ENCODE data around the gene VPS11.

Gene VPS11

DNA sequence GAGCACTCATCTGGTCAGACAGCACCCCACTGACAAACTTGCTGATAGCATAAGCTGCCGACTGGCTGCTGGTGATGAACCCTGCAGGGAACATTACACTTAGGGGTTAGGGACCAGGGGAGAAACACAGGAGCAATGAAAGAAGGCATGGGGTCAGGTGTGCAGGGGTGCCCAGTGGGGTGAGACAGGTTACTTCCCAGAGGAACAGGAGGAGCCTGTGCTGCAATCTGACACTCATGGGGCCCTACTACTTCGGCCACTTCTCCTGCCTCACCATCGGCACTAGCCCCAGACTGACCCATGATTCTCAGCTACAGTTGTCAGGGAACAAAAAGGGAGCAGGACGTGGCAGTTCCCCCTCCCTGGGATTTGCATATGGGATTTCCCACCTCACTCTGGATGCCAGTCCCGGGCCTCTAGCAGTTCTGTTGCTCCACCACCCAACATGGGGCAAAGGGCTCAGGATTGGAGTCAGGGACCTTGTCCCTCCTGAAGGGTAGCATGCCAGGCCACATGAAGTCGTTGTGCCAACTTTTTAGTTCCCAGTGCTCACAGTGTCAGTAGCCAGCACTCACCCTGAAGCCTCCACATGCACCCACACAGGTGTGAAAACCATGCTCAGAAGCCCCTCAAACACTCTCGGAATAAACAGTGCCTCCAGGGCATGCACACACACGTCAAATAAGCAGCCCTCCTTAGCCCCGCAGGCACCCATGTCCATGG is 39.1 kb upstream of the VPS11 start:
- Histone ChIP-seq H3K9ac (ENCODE audit: low read depth, low read length, poor library complexity) (no peak overlapping the region), H3K27ac (replicated peaks; ENCODE audit: low read length) (no peak overlapping the region), H3K4me3 (ENCODE audit: low read length in 2 of 2) (peak overlapping the region; percentile 0 to 4)

DNA sequence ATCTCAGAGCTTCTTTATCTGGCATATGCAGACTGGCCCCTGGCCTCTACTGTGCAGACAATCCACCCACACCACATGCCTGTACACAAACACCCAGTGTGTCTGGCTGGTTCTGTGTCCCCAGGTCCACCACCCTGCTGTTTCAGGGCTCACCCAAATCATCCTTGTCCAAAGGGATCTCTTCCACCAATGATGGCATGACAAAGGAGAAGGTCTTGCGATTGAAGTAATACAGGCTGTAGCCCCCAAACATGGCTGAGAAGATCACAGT is 38.6 kb upstream of the VPS11 start:
- Histone ChIP-seq H3K36me3 (replicated peaks in 1 of 2; ENCODE audit: control insufficient read depth in 2 of 2, insufficient read depth in 2 of 2, low read length in 2 of 2) (peaks cover 40 to 52% of the 10 kb centered on the region in 2 donors), H4K91ac (ENCODE audit: low read depth, low read length, poor library complexity) (no peak overlapping the region), H2BK120ac (ENCODE audit: low read depth, low read length) (no peak overlapping the region), H3K4me2 (ENCODE audit: insufficient read depth, low read length, poor library complexity, severe bottlenecking) (no peak overlapping the region), H3K4ac (ENCODE audit: low read length) (no peak overlapping the region), H2BK15ac (ENCODE audit: low read length) (no peak overlapping the region), H3K27me3 (ENCODE audit: control insufficient read depth in 3 of 3, insufficient read depth in 3 of 3, low read depth in 1 of 3, low read length in 3 of 3) (no peaks in the 10 kb centered on the region), H2BK5ac (ENCODE audit: low read length) (no peak overlapping the region), H4K8ac (ENCODE audit: low read depth, low read length) (no peak overlapping the region), H3K14ac (ENCODE audit: low read length) (no peak overlapping the region), H3K27ac (replicated peaks; ENCODE audit: low read length) (no peak overlapping the region), H3K4me3 (ENCODE audit: low read length in 2 of 2) (peak overlapping the region; percentile 0 to 4), H3K23ac (ENCODE audit: low read depth, low read length, poor library complexity) (peak overlapping the region; percentile 5), H2BK12ac (ENCODE audit: low read length) (no peak overlapping the region), H3K9ac (ENCODE audit: low read depth, low read length, poor library complexity) (peak overlapping the region; percentile 47), H3K79me1 (ENCODE audit: low read depth, low read length) (peaks cover 19% of the 10 kb centered on the region), H3K9me3 (replicated peaks in 1 of 2; ENCODE audit: control insufficient read depth in 2 of 2, insufficient read depth in 1 of 2, low read depth in 1 of 2, low read length in 2 of 2) (no peaks in the 10 kb centered on the region), H2AFZ (ENCODE audit: low read length) (no peak overlapping the region), H2AK5ac (ENCODE audit: low read depth, low read length) (no peak overlapping the region), H3K4me1 (ENCODE audit: control insufficient read depth in 2 of 2, insufficient read depth in 1 of 2, low read depth in 1 of 2, low read length in 2 of 2) (peaks cover 6 to 12% of the 10 kb centered on the region in 2 donors), H3K18ac (ENCODE audit: low read length) (peak overlapping the region; percentile 9)
- DNase-seq (ENCODE audit: low spot score): no peak
- no CpG with 5 or more reads among the region's 1 CpG for WGBS, 2 donors (ENCODE audit: extremely low coverage in 2 of 2, insufficient read length in 2 of 2, insufficient replicate concordance in 1 of 2)

More for the DNA sequence above, 39.1 kb upstream of the VPS11 start:
- Histone ChIP-seq H2BK15ac (ENCODE audit: low read length) (no peak overlapping the region), H3K4me2 (ENCODE audit: insufficient read depth, low read length, poor library complexity, severe bottlenecking) (no peak overlapping the region), H3K23ac (ENCODE audit: low read depth, low read length, poor library complexity) (no peak overlapping the region), H4K91ac (ENCODE audit: low read depth, low read length, poor library complexity) (no peak overlapping the region), H3K9me3 (replicated peaks in 1 of 2; ENCODE audit: control insufficient read depth in 2 of 2, insufficient read depth in 1 of 2, low read depth in 1 of 2, low read length in 2 of 2) (no peaks in the 10 kb centered on the region), H2BK12ac (ENCODE audit: low read length) (no peak overlapping the region), H2BK5ac (ENCODE audit: low read length) (no peak overlapping the region), H4K8ac (ENCODE audit: low read depth, low read length) (no peak overlapping the region), H2AFZ (ENCODE audit: low read length) (no peak overlapping the region), H3K4me1 (ENCODE audit: control insufficient read depth in 2 of 2, insufficient read depth in 1 of 2, low read depth in 1 of 2, low read length in 2 of 2) (peaks cover 6 to 12% of the 10 kb centered on the region in 2 donors), H3K79me1 (ENCODE audit: low read depth, low read length) (peaks cover 19% of the 10 kb centered on the region), H2AK5ac (ENCODE audit: low read depth, low read length) (no peak overlapping the region), H3K4ac (ENCODE audit: low read length) (no peak overlapping the region), H3K14ac (ENCODE audit: low read length) (no peak overlapping the region), H3K36me3 (replicated peaks in 1 of 2; ENCODE audit: control insufficient read depth in 2 of 2, insufficient read depth in 2 of 2, low read length in 2 of 2) (peaks cover 44 to 57% of the 10 kb centered on the region in 2 donors), H2BK120ac (ENCODE audit: low read depth, low read length) (no peak overlapping the region), H3K27me3 (ENCODE audit: control insufficient read depth in 3 of 3, insufficient read depth in 3 of 3, low read depth in 1 of 3, low read length in 3 of 3) (no peaks in the 10 kb centered on the region), H3K18ac (ENCODE audit: low read length) (no peak overlapping the region)
- no CpG with 5 or more reads among the region's 9 CpGs for WGBS, 2 donors (ENCODE audit: extremely low coverage in 2 of 2, insufficient read length in 2 of 2, insufficient replicate concordance in 1 of 2)
- DNase-seq (ENCODE audit: low spot score): no peak

DNA sequence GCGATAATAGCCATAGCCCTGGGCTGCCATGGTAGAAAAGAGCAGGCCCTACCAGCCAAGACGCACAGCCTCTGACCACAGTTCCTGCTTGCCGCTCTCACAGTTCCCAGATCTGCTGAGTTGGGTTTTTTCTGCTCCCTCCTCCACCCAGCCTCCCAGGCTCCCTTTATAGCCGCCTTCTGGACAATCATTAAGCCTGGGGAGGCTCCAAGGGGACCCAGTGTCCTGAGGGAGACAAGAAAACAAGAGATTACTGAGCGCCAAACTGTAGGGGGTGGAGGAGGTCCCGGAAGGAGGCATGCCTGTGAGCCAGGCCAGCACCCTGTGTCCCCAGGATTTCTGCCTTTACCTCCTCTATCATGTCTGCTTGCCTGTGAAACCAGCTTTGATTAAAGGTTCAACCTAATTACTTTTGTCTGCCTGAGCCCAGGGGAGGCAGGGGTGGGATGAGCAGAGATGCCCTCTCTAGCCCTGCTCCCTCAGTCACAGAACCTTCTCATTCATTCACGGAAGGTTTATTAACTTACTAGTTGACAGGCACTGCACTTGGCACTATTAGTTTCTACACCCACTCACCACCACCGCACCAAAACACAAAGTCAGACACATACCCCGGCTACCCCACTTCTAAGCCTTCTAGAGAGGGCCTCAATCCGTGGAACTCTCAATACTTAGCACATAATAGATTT is 38.1 kb upstream of the VPS11 start:
- Histone ChIP-seq H3K4me3 (ENCODE audit: low read length in 2 of 2) (peak overlapping the region; percentile 88 to 89), H3K36me3 (replicated peaks in 1 of 2; ENCODE audit: control insufficient read depth in 2 of 2, insufficient read depth in 2 of 2, low read length in 2 of 2) (peaks cover 37 to 47% of the 10 kb centered on the region in 2 donors), H4K91ac (ENCODE audit: low read depth, low read length, poor library complexity) (no peak overlapping the region), H2BK15ac (ENCODE audit: low read length) (no peak overlapping the region), H3K9me3 (replicated peaks in 1 of 2; ENCODE audit: control insufficient read depth in 2 of 2, insufficient read depth in 1 of 2, low read depth in 1 of 2, low read length in 2 of 2) (no peaks in the 10 kb centered on the region), H2AFZ (ENCODE audit: low read length) (peak overlapping the region; percentile 97), H2AK5ac (ENCODE audit: low read depth, low read length) (peak overlapping the region; percentile 82), H3K27me3 (ENCODE audit: control insufficient read depth in 3 of 3, insufficient read depth in 3 of 3, low read depth in 1 of 3, low read length in 3 of 3) (no peaks in the 10 kb centered on the region), H3K14ac (ENCODE audit: low read length) (no peak overlapping the region), H2BK120ac (ENCODE audit: low read depth, low read length) (no peak overlapping the region), H3K79me1 (ENCODE audit: low read depth, low read length) (peaks cover 19% of the 10 kb centered on the region), H3K9ac (ENCODE audit: low read depth, low read length, poor library complexity) (peak overlapping the region; percentile 47), H2BK5ac (ENCODE audit: low read length) (no peak overlapping the region), H3K4me1 (ENCODE audit: control insufficient read depth in 2 of 2, insufficient read depth in 1 of 2, low read depth in 1 of 2, low read length in 2 of 2) (peaks cover 6 to 12% of the 10 kb centered on the region in 2 donors), H4K8ac (ENCODE audit: low read depth, low read length) (no peak overlapping the region), H2BK12ac (ENCODE audit: low read length) (no peak overlapping the region), H3K27ac (replicated peaks; ENCODE audit: low read length) (no peak overlapping the region), H3K4ac (ENCODE audit: low read length) (no peak overlapping the region), H3K23ac (ENCODE audit: low read depth, low read length, poor library complexity) (peak overlapping the region; percentile 5), H3K18ac (ENCODE audit: low read length) (peak overlapping the region; percentile 9), H3K4me2 (ENCODE audit: insufficient read depth, low read length, poor library complexity, severe bottlenecking) (peak overlapping the region; percentile 88)
- no peak for DNase-seq (ENCODE audit: low spot score)
- WGBS, 2 donors (ENCODE audit: extremely low coverage in 2 of 2, insufficient read length in 2 of 2, insufficient replicate concordance in 1 of 2): no CpG with 5 or more reads among the region's 10 CpGs

DNA sequence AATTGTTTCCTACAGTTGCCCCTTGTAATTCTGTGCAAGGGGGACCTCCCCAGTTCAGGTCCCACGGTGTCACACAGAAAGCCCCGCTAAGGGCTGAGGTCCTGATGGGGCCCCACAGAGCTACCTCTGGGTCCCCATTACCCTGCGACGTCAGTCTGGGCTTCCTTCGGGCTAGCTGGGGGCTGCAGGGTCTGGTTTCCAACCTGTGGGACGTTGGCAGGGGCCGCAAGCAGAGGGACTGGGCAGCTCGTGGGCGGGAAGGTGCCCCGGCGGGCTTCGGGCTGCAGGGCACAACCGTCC is 37.6 kb upstream of the VPS11 start:
- Histone ChIP-seq H3K27ac (replicated peaks; ENCODE audit: low read length) (no peak overlapping the region), H2BK12ac (ENCODE audit: low read length) (peak overlapping the region; percentile 60)

More for the DNA sequence above, 37.6 kb upstream of the VPS11 start:
- Histone ChIP-seq H4K8ac (ENCODE audit: low read depth, low read length) (no peak overlapping the region), H3K4me2 (ENCODE audit: insufficient read depth, low read length, poor library complexity, severe bottlenecking) (peak overlapping the region; percentile 88), H3K4ac (ENCODE audit: low read length) (no peak overlapping the region), H3K27me3 (ENCODE audit: control insufficient read depth in 3 of 3, insufficient read depth in 3 of 3, low read depth in 1 of 3, low read length in 3 of 3) (no peaks in the 10 kb centered on the region), H3K14ac (ENCODE audit: low read length) (no peak overlapping the region), H2AK5ac (ENCODE audit: low read depth, low read length) (peak overlapping the region; percentile 82), H3K9me3 (replicated peaks in 1 of 2; ENCODE audit: control insufficient read depth in 2 of 2, insufficient read depth in 1 of 2, low read depth in 1 of 2, low read length in 2 of 2) (no peaks in the 10 kb centered on the region), H3K23ac (ENCODE audit: low read depth, low read length, poor library complexity) (peak overlapping the region; percentile 92), H2BK120ac (ENCODE audit: low read depth, low read length) (peak overlapping the region; percentile 22), H2BK15ac (ENCODE audit: low read length) (peak overlapping the region; percentile 81), H2BK5ac (ENCODE audit: low read length) (peak overlapping the region; percentile 60), H3K36me3 (replicated peaks in 1 of 2; ENCODE audit: control insufficient read depth in 2 of 2, insufficient read depth in 2 of 2, low read length in 2 of 2) (peaks cover 32 to 42% of the 10 kb centered on the region in 2 donors), H3K9ac (ENCODE audit: low read depth, low read length, poor library complexity) (peak overlapping the region; percentile 98), H3K18ac (ENCODE audit: low read length) (peak overlapping the region; percentile 94), H2AFZ (ENCODE audit: low read length) (peak overlapping the region; percentile 97), H3K79me1 (ENCODE audit: low read depth, low read length) (peaks cover 19% of the 10 kb centered on the region), H3K4me3 (ENCODE audit: low read length in 2 of 2) (peak overlapping the region; percentile 88 to 89), H4K91ac (ENCODE audit: low read depth, low read length, poor library complexity) (no peak overlapping the region), H3K4me1 (ENCODE audit: control insufficient read depth in 2 of 2, insufficient read depth in 1 of 2, low read depth in 1 of 2, low read length in 2 of 2) (peaks cover 6 to 12% of the 10 kb centered on the region in 2 donors)
- DNase-seq (ENCODE audit: low spot score): no peak
- no CpG with 5 or more reads among the region's 13 CpGs for WGBS, 2 donors (ENCODE audit: extremely low coverage in 2 of 2, insufficient read length in 2 of 2, insufficient replicate concordance in 1 of 2)
